HG02852 (cell line): ENCODE measurements around the gene CUEDC1.

Experiments
- ATAC-seq: cut with Tn5 transposase; IDR thresholded peaks from one replicate; pipeline ENCODE4 v1.9.1; 2021; ENCODE audit warnings: mild to moderate bottlenecking, moderate library complexity; ENCODE audit not compliant: unreplicated experiment

CUEDC1 gene

GRCh38 chr17:57900991-57901743 lies 54.0 kb downstream of the CUEDC1 start:
- no peak for ATAC-seq

DNA sequence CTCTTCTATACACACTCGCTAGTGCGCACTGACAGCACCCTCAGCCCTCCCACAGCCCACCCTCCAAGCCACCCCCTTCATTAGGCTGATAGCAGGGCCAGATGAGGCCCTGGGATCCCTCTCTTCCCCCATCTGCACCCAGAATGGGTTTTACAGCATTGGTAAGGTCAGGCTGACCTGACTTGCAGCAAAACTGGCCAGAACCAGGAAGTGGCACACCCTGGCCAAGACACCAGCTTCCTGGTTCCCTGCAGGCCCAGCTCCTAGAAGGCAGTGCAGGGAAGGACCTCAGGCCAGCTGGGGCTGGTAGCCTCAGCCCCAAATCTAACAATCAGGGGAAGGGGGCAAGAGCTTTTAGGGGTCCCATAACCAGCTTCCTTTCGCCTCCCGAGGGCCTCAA lies 55.4 kb downstream of the CUEDC1 start:
- no peak for ATAC-seq

GRCh38 chr17:57899391-57899790 lies 55.8 kb downstream of the CUEDC1 start:
- no peak for ATAC-seq

DNA sequence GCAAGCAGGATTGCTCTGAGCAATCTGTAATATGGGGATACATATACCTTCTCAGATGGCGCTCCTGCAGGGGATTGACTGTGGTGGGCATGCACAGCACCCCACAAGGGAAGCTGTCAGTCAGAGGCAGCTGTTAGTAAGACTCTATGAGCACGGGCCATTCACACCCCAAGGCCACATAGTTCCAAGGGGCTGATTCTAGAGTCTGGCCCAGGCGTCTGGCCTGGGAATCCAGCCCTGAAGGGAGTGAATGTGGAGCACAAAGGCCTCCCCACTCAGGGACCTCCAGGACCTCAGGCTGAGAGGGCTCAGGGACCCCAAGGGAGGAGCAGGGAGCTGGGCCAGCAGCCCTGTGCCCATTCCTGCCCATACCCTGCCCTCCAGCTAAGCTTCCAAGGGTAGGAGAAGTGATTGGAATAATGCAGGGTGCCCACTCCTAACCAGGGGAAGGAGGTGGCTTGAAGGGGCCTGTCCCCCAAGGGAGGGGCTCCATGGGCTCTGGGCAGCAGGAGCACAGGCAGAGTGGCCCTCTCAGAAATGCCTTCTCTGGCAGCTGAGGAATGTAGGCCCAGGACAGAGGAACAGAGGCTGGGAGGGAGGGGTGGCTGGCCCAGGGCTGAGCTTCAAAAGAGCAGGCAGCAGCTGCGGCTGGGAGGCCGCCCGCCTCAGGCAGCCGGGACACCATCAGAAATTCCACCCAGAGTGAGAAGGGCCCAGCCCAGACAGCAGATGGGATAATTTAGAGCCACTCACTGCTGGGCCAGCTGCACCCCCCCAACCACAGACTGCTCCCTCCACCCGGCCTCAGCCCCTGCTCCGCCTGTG lies 56.5 kb downstream of the CUEDC1 start:
- ATAC-seq: no peak

DNA sequence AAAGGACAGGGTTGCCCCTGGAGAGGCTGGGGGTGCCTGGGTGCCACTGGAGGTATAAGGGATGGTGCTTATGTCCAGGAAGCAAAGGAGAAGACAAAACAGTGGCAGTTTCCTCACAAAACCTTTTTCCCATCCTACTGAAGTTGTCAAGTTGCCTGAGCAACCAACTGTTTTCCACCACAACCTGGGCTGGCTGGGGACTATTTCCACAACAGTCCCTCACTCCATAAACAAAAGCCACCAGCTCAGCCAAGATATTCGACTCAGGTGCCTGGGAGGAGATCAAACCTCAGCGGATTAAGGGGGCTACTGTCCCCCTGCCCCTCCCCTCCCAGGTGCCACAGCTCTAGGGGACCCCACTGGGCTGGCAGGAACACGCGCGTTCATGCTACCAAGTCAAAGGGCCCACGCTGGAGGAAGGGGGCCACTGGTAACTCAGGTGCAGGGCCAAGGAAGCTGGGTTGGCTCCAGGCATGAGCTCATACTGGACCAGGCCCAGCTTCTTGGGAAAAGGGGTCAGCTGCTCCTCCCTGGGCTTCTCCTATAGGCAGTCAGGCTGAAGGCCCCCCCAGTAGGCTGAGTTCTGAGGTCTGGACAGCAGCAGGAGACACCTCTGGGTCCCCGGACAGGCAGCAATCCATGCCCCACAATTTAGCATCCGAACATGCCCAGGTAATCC lies 59.7 kb downstream of the CUEDC1 start:
- ATAC-seq: no peak

DNA sequence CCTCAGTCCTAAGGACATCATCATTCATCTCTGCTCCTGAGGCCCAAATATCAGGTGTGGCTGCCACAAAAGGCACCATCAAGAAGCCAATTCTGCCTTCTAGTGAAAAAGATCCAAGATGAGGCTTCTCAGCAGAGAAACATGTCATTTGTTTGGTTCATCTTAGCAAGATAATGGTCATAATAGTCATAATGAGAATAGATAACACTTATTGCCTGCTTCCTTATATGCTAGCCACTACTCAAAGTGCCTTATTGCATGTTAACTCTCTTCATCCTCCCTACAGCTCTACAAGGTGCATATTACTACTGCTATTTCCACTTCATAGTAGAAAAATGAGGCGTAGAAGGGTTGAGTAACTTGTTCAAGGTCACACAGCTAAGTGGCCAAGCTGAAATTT lies 60.4 kb downstream of the CUEDC1 start:
- no peak for ATAC-seq

GRCh38 chr17:57892820-57893595 lies 62.2 kb downstream of the CUEDC1 start:
- ATAC-seq: no peak

- ATAC-seq: peak; percentile 44
These were observed 62.9 kb downstream of the CUEDC1 start for GRCh38 chr17:57892146-57892819.

DNA sequence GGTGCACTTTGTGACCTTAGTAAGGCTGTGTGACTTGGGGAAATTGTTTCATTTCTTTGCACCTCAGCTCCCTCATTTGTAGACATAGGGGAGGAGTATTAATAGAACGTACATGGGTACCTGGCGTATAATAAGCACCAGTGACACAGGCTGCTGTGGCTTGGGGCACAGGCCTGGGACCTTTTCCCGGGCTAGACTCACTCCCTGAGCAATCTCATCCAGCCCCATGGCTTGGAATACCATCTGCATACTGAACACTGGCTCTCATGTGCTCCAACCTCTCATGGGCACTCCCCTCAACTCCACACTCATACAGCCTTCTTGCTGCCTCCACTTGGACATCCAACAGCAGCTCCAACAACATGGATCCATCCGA lies 64.4 kb downstream of the CUEDC1 start:
- ATAC-seq: no peak

DNA sequence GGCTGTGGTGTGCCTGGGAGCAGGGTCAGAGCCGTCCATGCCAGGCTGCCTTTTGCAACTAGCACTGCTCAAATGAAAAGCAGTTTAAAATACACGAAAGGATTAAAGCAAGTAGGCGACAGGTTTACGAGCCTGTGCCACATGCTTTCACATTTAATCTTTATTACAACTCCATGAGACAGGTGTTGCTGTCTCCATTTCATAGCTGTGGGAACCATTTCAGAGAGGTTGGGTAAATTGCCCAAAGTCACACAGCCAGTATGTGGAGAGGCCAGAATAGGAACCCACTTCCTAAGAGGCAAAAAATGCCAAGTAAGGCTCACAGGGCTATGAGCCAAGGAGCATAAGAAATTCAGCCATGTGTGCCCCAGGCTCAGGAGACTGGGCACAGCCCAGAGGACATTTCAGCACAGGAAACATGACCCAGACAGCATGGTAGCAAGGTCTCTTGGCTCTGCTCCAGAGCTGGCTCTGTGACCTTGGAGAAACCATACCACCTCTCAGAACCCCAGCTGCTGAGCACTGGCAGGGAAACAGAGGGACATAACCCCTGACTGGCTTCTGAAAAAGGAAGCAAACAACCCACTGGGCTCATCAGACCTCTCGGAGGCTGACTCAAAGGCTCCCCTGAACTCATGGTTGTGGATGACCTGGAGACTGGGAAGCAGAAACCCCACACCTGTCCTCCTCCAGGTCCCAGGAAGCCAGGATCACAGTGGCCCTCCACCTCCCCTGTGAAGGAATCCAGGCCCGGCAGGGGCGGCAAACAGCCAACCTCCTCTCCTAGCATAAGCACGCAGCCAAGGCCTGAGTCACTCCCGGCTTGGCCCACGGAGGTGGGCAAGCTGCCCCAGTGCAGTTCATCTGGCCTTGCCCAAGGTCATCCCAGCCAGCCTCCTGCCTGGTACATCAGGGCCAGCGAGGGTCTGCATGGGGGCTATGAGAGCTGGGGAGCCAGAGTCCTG lies 65.0 kb downstream of the CUEDC1 start:
- ATAC-seq: no peak

DNA sequence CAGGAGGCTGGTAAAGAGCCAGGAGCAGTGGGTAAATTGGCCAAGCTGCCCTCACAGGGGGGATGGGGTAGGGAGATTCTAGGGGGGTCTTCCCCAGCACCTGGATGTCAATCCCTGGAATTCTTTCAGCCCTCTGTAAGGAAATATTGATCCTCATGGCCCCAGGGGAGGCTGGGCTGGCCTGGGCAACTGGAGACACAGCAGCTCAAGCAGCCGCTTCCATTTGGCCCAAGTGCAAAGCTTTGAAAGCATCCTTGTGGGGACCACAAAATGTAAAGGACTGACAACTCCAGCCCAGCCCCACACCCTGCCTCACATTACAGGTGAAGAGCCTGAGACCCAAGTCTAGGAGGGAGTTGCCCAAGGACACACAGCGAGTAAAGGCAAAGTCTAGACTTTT lies 66.0 kb downstream of the CUEDC1 start:
- no peak for ATAC-seq

DNA sequence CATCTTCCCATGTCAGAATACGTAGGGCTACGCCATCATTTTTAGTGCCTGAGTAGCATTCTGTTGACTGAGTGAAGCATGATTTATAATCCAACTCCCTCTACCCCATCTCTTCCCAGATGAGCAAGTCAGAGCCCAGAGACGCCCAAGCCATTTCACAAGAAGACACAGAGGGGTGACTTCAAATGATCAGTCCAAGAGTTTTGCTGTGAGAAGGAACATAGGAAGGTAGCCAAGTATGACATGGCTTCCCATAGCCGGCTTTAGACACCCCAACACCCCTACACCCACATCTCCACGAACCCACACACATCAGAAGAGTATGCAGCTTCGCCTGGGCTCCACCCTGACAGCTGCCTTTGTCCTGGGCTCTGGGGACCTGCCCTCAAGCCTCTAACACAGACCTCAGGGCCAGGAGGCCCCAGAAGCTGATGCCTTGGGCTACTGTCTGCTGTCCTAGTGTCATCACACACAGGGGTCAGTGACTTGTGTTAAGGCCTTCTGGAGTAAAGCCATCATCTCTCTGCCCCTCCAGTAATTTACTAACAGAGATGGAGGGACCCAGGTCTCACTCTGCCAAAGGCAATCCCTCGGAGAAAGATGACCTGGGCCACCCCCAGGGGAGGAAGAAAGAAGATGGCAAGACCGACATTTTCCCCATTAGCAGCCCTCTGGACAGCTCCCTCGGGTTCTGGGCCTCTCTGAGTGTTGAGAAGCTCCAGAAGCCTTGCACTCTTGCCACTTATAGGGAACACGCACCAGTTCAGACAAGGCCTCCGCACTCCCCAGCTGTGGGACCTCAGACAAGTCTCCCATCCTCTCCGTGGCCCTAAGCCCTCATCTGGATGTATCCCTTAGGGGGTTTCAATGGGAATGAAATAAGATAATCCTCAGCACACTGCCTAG lies 66.6 kb downstream of the CUEDC1 start:
- ATAC-seq: no peak

DNA sequence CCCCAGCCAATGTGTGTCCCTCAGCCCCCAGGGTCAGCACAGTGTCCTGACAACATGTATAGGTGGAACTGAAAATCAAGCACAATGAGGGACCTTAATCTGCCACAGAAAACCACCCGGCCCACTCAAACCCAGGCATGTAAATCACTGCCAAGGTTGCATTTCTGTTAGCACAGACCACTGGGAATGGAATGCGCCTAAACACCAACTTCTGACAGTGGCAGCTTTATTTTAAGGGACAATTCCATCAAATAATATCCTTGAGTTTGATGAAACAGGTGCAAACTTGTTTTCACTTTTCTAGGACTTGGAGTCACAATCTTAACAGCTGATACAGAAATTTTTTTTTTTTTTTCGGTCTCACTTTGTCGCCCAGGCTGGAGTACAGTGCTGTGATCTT lies 68.1 kb downstream of the CUEDC1 start:
- ATAC-seq: no peak

DNA sequence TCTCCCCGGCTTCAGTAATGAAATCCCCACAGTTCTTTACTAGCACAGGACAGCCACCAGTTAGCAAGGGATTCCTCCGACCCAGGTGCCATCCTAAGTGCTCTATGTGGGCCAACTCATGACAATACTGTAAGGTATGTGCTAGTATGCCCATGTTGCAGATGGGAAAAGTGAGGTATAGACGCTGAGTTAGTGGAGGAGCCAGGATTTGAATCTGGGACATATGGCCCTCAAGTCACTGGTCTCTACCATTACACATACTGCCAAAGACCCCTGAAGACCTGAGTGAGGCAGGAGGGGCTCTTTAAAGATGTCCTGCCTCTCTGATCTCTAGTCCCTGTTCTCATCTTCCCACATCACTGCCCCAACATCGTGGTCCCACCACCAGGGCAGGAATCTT lies 69.2 kb downstream of the CUEDC1 start:
- ATAC-seq: no peak

DNA sequence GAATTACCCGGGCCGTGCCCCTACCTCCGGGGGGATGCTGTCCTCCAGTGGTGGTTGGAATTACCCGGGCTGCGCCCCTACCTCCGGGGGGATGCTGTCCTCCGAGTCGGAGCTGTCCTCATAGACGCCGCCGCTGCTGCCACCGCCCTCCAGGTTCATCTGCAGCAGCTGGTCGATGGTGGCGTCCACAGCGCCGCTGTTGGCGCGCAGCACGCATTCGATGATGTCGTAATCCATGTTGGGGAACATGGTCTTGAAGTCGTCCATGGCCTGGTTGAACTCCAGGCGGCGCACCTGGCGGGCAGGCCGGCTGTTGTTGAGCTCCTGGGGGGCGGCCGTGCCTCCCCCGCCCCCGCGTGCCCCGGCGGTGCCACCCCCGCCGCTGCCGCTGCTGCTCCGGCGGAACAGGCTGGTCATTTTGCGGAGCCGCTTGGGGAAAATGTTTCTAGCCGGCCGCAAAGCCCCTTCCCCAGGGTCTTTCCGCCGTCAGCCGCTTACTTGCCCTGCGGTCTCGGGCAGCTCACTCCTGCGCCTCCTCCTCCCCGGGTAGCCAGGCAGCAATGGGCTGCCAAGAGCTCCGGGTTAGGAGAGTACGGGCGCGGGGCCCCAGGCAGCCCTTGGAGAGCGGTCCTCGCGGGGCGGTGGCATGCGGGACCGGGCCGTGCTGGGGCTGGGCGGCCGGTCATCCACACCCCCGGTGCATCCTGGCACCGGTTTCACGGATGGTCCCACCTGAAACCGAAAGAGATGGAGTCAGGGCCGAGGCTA lies 69.9 kb downstream of the CUEDC1 start:
- no peak for ATAC-seq

DNA sequence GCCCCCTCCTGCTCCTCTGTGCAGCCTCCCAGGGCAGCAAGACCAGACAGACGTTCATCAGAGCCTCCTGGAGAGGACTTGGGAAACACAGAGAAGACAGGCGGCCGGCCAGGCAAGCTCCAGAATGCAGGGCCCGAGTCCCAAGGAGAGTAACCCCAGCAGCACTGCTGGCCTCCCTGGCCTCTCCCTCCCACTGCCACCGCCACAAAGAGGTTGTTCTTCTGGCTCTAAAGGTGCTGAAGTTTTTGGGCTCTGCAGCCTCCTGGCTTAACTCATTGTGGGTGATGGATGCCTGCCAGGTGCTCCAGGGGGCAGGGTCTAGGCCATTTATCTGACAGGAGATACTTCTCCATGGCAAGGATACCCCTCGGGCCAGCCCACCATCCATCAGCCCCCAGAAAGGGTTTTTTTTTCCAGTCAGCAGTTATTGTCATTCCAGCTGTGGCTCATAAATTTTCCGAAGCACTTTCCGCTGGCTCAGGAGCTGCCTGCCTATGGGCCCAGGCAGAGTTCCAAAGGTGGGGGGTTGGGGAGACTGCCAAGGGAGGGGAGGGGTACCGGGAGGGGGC lies 73.3 kb downstream of the CUEDC1 start:
- ATAC-seq: no peak

- ATAC-seq: no peak
These were observed 74.1 kb downstream of the CUEDC1 start for GRCh38 chr17:57881143-57881542.
